ENCODE data around the gene ADGRF4. TPM values are rescaled to one million over a fixed set of nuclear protein-coding genes. Genes with fewer than 3 reads are reported as not detected.

The ADGRF4 gene
- total and polyA plus RNA-seq, 9 of the 15 experiments (the other 6 are each of a cell fraction or from before 2014, with no cell fraction given) = not detected

- peaks cover 0 to 11% of the 10 kb centered on the region in 2 experiments; a peak in 1 of 5 replicates for H3K27me3 ChIP-seq (ENCODE audit: control insufficient read depth in 2 of 2, insufficient read depth in 2 of 2, low read length in 2 of 2)
- BruUV-seq (replicated peaks) = no TSS peak
- no peak overlapping the region for H2AFZ ChIP-seq (ENCODE audit: low read depth, low read length)
- TF ChIP-seq FOXJ3 (CRISPR knock-in tag; IDR thresholded peaks at IDR 0.05) (no peak), TFE3 (CRISPR knock-in tag; IDR thresholded peaks at IDR 0.05) (peak; percentile 88)
- POLR2A ChIA-PET = no interaction called here
- H3K4me3 ChIP-seq = no peak overlapping the region
- DNase-seq (ENCODE audit: extremely low read depth in 1 of 4, low spot score in 3 of 4) = no peak
- H3K36me3 ChIP-seq (ENCODE audit: control insufficient read depth, insufficient read depth, low read length) = no peaks in the 10 kb centered on the region
- no peak overlapping the region for H3K27ac ChIP-seq (ENCODE audit: extremely low read depth, low read depth, low read length)
- in situ Hi-C loops (cut with MboI) = no loop called here
- intact Hi-C loops (cut with micrococcal nuclease) = no loop called here
- H3K79me2 ChIP-seq (ENCODE audit: control insufficient read depth, insufficient read depth, low read length) = no peaks in the 10 kb centered on the region
- no peak overlapping the region for H3K9ac ChIP-seq (ENCODE audit: insufficient read depth in 1 of 2, low read depth in 2 of 2, low read length in 2 of 2)
- ATAC-seq = no peak
- CTCF ChIA-PET (ENCODE audit: low intra/inter-chr PET ratio) = no interaction called here
- FAIRE-seq = no peak
- H3K9me3 ChIP-seq (replicated peaks; ENCODE audit: control insufficient read depth, insufficient read depth, low read depth, low read length) = no peaks in the 10 kb centered on the region
- WGBS (ENCODE audit: insufficient coverage, low coverage, missing lambda C conversion rate) = 2% methylated on average over 4 of the region's 4 CpGs
- H4K20me1 ChIP-seq (replicated peaks; ENCODE audit: control insufficient read depth, insufficient read depth, low read length) = no peaks in the 10 kb centered on the region
- no peaks in the 10 kb centered on the region for H3K9me1 ChIP-seq (ENCODE audit: control insufficient read depth, insufficient read depth, low read length)
- H3K4me1 ChIP-seq (replicated peaks in 1 of 2; ENCODE audit: control insufficient read depth in 2 of 2, insufficient read depth in 2 of 2, low read length in 2 of 2) = no peaks in the 10 kb centered on the region
- H3K4me2 ChIP-seq (ENCODE audit: insufficient read depth, low read length) = no peak overlapping the region
Measured at GRCh38 chr6:47680724-47681123, 17.7 kb upstream of the ADGRF4 start.

GRCh38 chr6:47681201-47681990, 17.0 kb upstream of the ADGRF4 start:
- Histone ChIP-seq H2AFZ (ENCODE audit: low read depth, low read length) (no peak overlapping the region), H3K9me3 (replicated peaks; ENCODE audit: control insufficient read depth, insufficient read depth, low read depth, low read length) (no peaks in the 10 kb centered on the region), H3K9me1 (ENCODE audit: control insufficient read depth, insufficient read depth, low read length) (no peaks in the 10 kb centered on the region), H3K9ac (ENCODE audit: insufficient read depth in 1 of 2, low read depth in 2 of 2, low read length in 2 of 2) (no peak overlapping the region), H3K27me3 (ENCODE audit: control insufficient read depth in 2 of 2, insufficient read depth in 2 of 2, low read length in 2 of 2) (peaks cover 0 to 11% of the 10 kb centered on the region in 2 experiments; a peak in 1 of 5 replicates), H3K36me3 (ENCODE audit: control insufficient read depth, insufficient read depth, low read length) (no peaks in the 10 kb centered on the region), H3K79me2 (ENCODE audit: control insufficient read depth, insufficient read depth, low read length) (no peaks in the 10 kb centered on the region), H4K20me1 (replicated peaks; ENCODE audit: control insufficient read depth, insufficient read depth, low read length) (no peaks in the 10 kb centered on the region), H3K4me2 (ENCODE audit: insufficient read depth, low read length) (no peak overlapping the region), H3K4me3 (no peak overlapping the region), H3K4me1 (replicated peaks in 1 of 2; ENCODE audit: control insufficient read depth in 2 of 2, insufficient read depth in 2 of 2, low read length in 2 of 2) (no peaks in the 10 kb centered on the region), H3K27ac (ENCODE audit: extremely low read depth, low read depth, low read length) (no peak overlapping the region)
- whole genome bisulfite sequencing (ENCODE audit: insufficient coverage, low coverage, missing lambda C conversion rate) = 0% methylated on average over 1 of the region's 1 CpG
- ChIA-PET POLR2A (no interaction called here), CTCF (ENCODE audit: low intra/inter-chr PET ratio) (no interaction called here)
- BruUV-seq (replicated peaks) = no TSS peak
- no peak for DNase-seq (ENCODE audit: extremely low read depth in 1 of 4, low spot score in 3 of 4)
- no peak for ATAC-seq
- in situ Hi-C loops (cut with MboI) (no loop called here), intact Hi-C loops (cut with micrococcal nuclease) (no loop called here)
- FAIRE-seq = no peak
- TF ChIP-seq EWSR1 (IDR thresholded peaks at IDR 0.05; ENCODE audit: borderline replicate concordance, low read depth, partially characterized antibody) (no peak), BACH1 (tag; IDR thresholded peaks at IDR 0.05) (no peak), MEF2D (tag; conservative IDR thresholded peaks at IDR 0.05; ENCODE audit: low read depth) (no peak), TEAD2 (tag; IDR thresholded peaks at IDR 0.05) (no peak), HIVEP1 (CRISPR knock-in tag; IDR thresholded peaks at IDR 0.05) (no peak), CHAMP1 (IDR thresholded peaks at IDR 0.05) (no peak), ZNF316 (IDR thresholded peaks at IDR 0.05) (no peak), ZFP1 (CRISPR knock-in tag; IDR thresholded peaks at IDR 0.05) (no peak), TGIF2 (CRISPR knock-in tag; IDR thresholded peaks at IDR 0.05) (no peak)

Measured in K562 (cell line).